Smooth muscle cell (in vitro differentiated cells): Measurements from ENCODE around the gene WHRN. TPM values are rescaled to one million over a fixed set of nuclear protein-coding genes. Genes with fewer than 3 reads are reported as not detected.

ENCODE experiments used
- DNase-seq: peaks from one replicate; lab custom pipeline; 2025; ENCODE audit not compliant: unreplicated experiment; lab: John Stamatoyannopoulos, UW
- H2AFZ ChIP-seq: fragments of 200-600 bp; sonication (generic); 2 replicates; pipeline ENCODE4 v1.6.0; 2016; ENCODE audit warnings: antibody characterized with exemption, low read depth, mild to moderate bottlenecking
- H3F3A ChIP-seq: fragments of 200-600 bp; sonication (generic); 2 replicates; pipeline ENCODE4 v1.6.0; 2017; ENCODE audit warnings: antibody characterized with exemption, low read depth
- H3K27ac ChIP-seq: fragments of 200-600 bp; sonication (generic); 2 replicates; pipeline ENCODE4 v1.5.1; 2016; ENCODE audit warnings: low read depth, mild to moderate bottlenecking
- H3K27me3 ChIP-seq: fragments of 200-600 bp; sonication (generic); 2 replicates; pipeline ENCODE4 v1.6.1; 2016; ENCODE audit warnings: low read depth, mild to moderate bottlenecking
- H3K36me3 ChIP-seq: fragments of 200-600 bp; sonication (generic); 2 replicates; pipeline ENCODE4 v1.5.1; 2016; ENCODE audit warnings: low read depth
- H3K4me1 ChIP-seq: fragments of 200-600 bp; sonication (generic); 2 replicates; pipeline ENCODE4 v1.5.1; 2016; ENCODE audit warnings: low read depth
- H3K4me2 ChIP-seq: fragments of 200-600 bp; sonication (generic); 2 replicates; pipeline ENCODE4 v1.6.0; 2016; ENCODE audit warnings: mild to moderate bottlenecking
- H3K4me3 ChIP-seq: fragments of 200-600 bp; sonication (generic); 2 replicates; pipeline ENCODE4 v1.5.1; 2016; ENCODE audit warnings: mild to moderate bottlenecking
- H3K79me2 ChIP-seq: fragments of 200-600 bp; sonication (generic); 2 replicates; pipeline ENCODE4 v1.6.0; 2016; ENCODE audit warnings: low read depth, mild to moderate bottlenecking
- H3K9ac ChIP-seq: fragments of 200-600 bp; sonication (generic); 2 replicates; pipeline ENCODE4 v1.6.0; 2016; ENCODE audit warnings: low read depth
- H3K9me3 ChIP-seq: fragments of 200-600 bp; sonication (generic); replicated peaks from 2 replicates; pipeline ENCODE4 v1.5.1; 2016; ENCODE audit warnings: low read depth
- H4K20me1 ChIP-seq: fragments of 200-600 bp; sonication (generic); 2 replicates; pipeline ENCODE4 v1.6.0; 2016; ENCODE audit warnings: low read depth
- WGBS: methylation state at CpG from one replicate; pipeline ENCODE4 v1.1.7; 2016; ENCODE audit warnings: low lambda C conversion rate; 5-methylcytosine and 5-hydroxymethylcytosine counted together
- polyA plus RNA-seq: library from polyadenylated mRNA; unstranded; fragments of >200 nt; fragmentation: Nextera tagmentation; extraction: Ambion mirVana; gene quantifications from 2 replicates; pipeline ENCODE4 v1.2.1, GENCODE V29; 2016
- total RNA-seq: library from RNA; depleted of rRNA; stranded (reverse); fragments of >200 nt; gene quantifications from 2 replicates; pipeline ENCODE4 v1.2.3, GENCODE V29; 2014
- TF ChIP-seq, protein P1 (sequence below): fragments of 200-600 bp; sonication (generic); IDR thresholded peaks from 2 replicates; pipeline ENCODE4 v1.5.1; 2017; ENCODE audit warnings: borderline replicate concordance, mild to moderate bottlenecking, antibody characterized with exemption; ENCODE audit not compliant: insufficient read depth, poor library complexity, severe bottlenecking

Gene WHRN
- total and polyA plus RNA-seq, 2 experiments from 2014 or later, result 3.6 to 12.9 TPM

DNA sequence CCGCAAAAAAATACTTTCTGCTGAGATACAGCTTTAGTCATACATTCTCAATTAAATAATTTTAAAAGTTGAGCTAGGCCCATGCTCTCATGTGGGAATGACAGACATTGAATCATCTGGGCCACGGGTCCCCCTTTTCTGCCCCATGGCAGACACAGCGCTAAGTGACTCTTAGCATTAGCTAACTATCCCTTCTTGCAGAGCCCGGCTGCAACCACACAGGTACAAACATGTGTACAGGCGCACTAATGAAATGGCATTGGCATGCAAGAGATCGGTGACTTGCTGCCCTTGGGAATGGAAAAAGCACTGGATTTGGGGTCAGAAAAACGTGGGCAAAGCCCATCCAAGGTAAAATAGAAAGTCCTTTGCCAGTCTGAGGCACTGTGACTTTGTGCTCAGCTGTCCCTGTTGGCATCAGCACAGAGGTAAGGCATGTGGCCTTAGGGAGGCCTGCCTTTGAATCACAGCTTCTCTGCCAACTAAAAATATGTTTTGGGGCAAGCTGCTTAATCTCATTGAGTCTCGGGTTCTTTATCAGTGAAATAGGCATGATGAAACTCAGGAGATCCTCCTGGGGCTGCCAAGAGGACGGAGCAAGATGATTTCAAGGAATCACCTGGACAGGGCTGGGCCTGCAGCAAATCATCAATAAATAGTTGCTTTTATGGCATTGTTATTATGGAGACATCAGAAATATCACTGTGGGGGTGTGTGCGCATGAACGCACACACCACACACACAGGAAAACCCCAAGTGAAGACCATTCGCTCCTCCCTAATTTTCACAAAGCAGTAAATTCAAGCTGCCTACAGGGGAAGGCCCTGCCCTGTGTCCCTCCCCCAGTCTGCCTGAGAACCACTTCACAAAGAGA is 54.2 kb downstream of the WHRN start:
- Histone ChIP-seq H3K79me2 (no peaks in the 10 kb centered on the region), H4K20me1 (peaks cover 2% of the 10 kb centered on the region), H3K9me3 (no peaks in the 10 kb centered on the region), H3F3A (no peaks in the 10 kb centered on the region), H3K4me1 (no peaks in the 10 kb centered on the region), H3K27me3 (no peaks in the 10 kb centered on the region), H3K4me3 (no peak overlapping the region), H3K36me3 (no peaks in the 10 kb centered on the region), H3K9ac (no peak overlapping the region), H2AFZ (no peak overlapping the region), H3K4me2 (no peak overlapping the region), H3K27ac (no peak overlapping the region)
- DNase-seq, result no peak
- WGBS, result 91% methylated on average over 12 of the region's 12 CpGs
- TF ChIP-seq, protein P1, sequence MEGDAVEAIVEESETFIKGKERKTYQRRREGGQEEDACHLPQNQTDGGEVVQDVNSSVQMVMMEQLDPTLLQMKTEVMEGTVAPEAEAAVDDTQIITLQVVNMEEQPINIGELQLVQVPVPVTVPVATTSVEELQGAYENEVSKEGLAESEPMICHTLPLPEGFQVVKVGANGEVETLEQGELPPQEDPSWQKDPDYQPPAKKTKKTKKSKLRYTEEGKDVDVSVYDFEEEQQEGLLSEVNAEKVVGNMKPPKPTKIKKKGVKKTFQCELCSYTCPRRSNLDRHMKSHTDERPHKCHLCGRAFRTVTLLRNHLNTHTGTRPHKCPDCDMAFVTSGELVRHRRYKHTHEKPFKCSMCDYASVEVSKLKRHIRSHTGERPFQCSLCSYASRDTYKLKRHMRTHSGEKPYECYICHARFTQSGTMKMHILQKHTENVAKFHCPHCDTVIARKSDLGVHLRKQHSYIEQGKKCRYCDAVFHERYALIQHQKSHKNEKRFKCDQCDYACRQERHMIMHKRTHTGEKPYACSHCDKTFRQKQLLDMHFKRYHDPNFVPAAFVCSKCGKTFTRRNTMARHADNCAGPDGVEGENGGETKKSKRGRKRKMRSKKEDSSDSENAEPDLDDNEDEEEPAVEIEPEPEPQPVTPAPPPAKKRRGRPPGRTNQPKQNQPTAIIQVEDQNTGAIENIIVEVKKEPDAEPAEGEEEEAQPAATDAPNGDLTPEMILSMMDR, result no peak

DNA sequence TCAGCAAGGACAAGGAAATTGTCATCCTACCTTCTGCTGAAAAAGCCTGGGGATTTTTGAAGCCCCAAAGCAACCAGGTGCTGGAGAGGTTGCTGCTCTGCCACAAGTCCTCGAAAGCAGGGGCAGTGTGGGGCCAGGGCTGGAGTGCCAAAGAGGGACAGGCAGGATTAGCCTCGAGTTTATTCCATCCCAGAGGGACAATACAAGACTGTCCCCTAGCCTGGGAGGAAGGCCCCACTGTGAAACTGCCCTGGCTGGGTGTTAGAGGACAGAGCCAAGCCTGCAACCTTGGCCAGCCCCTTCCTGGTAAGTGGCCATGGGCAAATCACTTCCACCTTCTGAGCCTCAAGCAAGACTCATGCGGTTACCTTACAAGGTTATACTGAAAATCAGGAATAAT is 55.1 kb downstream of the WHRN start:
- TF ChIP-seq, protein P1, result no peak
- H3K27ac ChIP-seq, result no peak overlapping the region
- no peaks in the 10 kb centered on the region for H3K36me3 ChIP-seq
- peaks cover 2% of the 10 kb centered on the region for H4K20me1 ChIP-seq
- 91% methylated on average over 3 of the region's 3 CpGs for WGBS
- no peaks in the 10 kb centered on the region for H3K4me1 ChIP-seq
- no peak overlapping the region for H2AFZ ChIP-seq
- no peaks in the 10 kb centered on the region for H3K27me3 ChIP-seq
- H3K4me2 ChIP-seq, result no peak overlapping the region
- no peak overlapping the region for H3K4me3 ChIP-seq
- no peak for DNase-seq
- H3K9ac ChIP-seq, result no peak overlapping the region
- H3K79me2 ChIP-seq, result no peaks in the 10 kb centered on the region
- H3F3A ChIP-seq, result no peaks in the 10 kb centered on the region
- no peaks in the 10 kb centered on the region for H3K9me3 ChIP-seq

DNA sequence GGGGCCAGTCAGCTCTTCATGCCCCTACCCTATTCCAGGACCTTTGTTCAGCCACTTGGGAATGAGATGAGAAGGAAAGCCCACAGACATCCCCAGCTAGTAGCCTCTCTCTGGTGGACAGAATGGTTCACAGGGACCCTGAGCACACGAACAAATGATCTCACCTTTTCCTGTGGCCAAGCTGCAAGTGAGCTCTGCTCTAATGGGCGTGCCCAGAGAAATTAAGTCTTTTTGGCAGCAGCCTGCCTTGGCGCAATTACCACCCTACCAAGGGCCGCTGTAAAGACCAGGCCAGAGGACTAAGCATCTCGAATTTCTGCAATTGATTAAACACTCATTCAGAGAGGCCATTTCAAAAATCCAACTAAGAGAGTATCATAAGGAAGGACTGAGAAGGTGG is 56.0 kb downstream of the WHRN start:
- Histone ChIP-seq H3K4me2 (no peak overlapping the region), H3K9ac (no peak overlapping the region), H3K4me3 (no peak overlapping the region), H3K27ac (no peak overlapping the region), H3K9me3 (no peaks in the 10 kb centered on the region), H3K4me1 (no peaks in the 10 kb centered on the region), H3K79me2 (no peaks in the 10 kb centered on the region), H3K27me3 (no peaks in the 10 kb centered on the region), H3F3A (no peaks in the 10 kb centered on the region), H2AFZ (no peak overlapping the region), H4K20me1 (peaks cover 2% of the 10 kb centered on the region), H3K36me3 (no peaks in the 10 kb centered on the region)
- TF ChIP-seq, protein P1, result no peak
- no peak for DNase-seq
- WGBS, result 90% methylated on average over 5 of the region's 5 CpGs

DNA sequence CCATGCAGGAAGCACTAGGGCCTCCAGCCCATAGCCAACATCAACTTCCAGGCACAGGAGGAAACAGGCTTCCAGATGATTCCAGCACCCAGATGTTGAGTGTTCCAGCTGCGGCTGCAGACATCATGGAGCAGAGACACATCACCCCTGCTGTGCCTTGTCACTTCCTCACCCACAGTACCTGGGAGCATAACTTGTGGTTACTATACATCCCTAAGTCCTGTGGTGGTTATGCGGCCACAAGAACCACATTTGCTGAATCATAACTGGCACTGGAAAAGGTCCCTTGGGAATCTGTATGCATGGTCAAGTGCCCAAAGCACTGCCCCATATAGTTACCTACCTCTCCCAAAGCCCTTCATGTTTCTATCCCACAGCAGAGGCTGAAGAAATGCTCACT is 56.6 kb downstream of the WHRN start:
- Histone ChIP-seq H3K9me3 (no peaks in the 10 kb centered on the region), H3K36me3 (no peaks in the 10 kb centered on the region), H3K79me2 (no peaks in the 10 kb centered on the region), H4K20me1 (peaks cover 2% of the 10 kb centered on the region), H3K27me3 (no peaks in the 10 kb centered on the region), H3K4me2 (no peak overlapping the region), H2AFZ (no peak overlapping the region), H3K27ac (no peak overlapping the region), H3K4me3 (no peak overlapping the region), H3K4me1 (no peaks in the 10 kb centered on the region), H3F3A (no peaks in the 10 kb centered on the region), H3K9ac (no peak overlapping the region)
- TF ChIP-seq, protein P1, result no peak
- WGBS, result 72% methylated on average over 2 of the region's 2 CpGs
- DNase-seq, result no peak
